A549 (cell line): ENCODE data around the gene WDSUB1.

ENCODE experiments used
- HDAC2 ChIP-seq: fragments of 200-600 bp; sonication (generic); IDR thresholded peaks from 2 replicates; pipeline ENCODE4 v1.6.1; 2016
- JUN ChIP-seq, 2 experiments: fragments of >200 bp; sonication (Bioruptor Twin); formaldehyde crosslinking; IDR thresholded peaks; 2 replicates in 1 of 2; 3 replicates in 1 of 2; pipeline ENCODE4 v1.6.1; 2016 to 2017
- POLR2A ChIP-seq: IDR thresholded peaks from 2 replicates; pipeline ENCODE4 v1.6.1; 2012; ENCODE audit warnings: mild to moderate bottlenecking, low read length
- USF2 ChIP-seq: fragments of 450-650 bp; IDR thresholded peaks from 2 replicates; pipeline ENCODE4 v1.6.1; 2014; ENCODE audit warnings: antibody characterized with exemption
- TF ChIP-seq, protein P1 (sequence below): fragments of >200 bp; sonication (Bioruptor Twin); formaldehyde crosslinking; IDR thresholded peaks from 3 replicates; pipeline ENCODE4 v1.5.1; 2016

- no peak for TF ChIP-seq POLR2A
- TF ChIP-seq, protein P1, sequence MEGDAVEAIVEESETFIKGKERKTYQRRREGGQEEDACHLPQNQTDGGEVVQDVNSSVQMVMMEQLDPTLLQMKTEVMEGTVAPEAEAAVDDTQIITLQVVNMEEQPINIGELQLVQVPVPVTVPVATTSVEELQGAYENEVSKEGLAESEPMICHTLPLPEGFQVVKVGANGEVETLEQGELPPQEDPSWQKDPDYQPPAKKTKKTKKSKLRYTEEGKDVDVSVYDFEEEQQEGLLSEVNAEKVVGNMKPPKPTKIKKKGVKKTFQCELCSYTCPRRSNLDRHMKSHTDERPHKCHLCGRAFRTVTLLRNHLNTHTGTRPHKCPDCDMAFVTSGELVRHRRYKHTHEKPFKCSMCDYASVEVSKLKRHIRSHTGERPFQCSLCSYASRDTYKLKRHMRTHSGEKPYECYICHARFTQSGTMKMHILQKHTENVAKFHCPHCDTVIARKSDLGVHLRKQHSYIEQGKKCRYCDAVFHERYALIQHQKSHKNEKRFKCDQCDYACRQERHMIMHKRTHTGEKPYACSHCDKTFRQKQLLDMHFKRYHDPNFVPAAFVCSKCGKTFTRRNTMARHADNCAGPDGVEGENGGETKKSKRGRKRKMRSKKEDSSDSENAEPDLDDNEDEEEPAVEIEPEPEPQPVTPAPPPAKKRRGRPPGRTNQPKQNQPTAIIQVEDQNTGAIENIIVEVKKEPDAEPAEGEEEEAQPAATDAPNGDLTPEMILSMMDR = no peak
- TF ChIP-seq USF2 = no peak
- TF ChIP-seq HDAC2 = no peak
- TF ChIP-seq JUN (IDR thresholded peaks at IDR 0.05) = no peak
Measured at GRCh38 chr2:159262226-159262625, 24.3 kb downstream of the WDSUB1 start.
